T-helper 22 cell (primary cell): ENCODE data around the gene ATG101.

Experiments used
- DNase-seq: peaks from one replicate; pipeline ENCODE4 v3.0.0-alpha.2; 2020; ENCODE audit warnings: low read depth

ATG101 gene

DNA sequence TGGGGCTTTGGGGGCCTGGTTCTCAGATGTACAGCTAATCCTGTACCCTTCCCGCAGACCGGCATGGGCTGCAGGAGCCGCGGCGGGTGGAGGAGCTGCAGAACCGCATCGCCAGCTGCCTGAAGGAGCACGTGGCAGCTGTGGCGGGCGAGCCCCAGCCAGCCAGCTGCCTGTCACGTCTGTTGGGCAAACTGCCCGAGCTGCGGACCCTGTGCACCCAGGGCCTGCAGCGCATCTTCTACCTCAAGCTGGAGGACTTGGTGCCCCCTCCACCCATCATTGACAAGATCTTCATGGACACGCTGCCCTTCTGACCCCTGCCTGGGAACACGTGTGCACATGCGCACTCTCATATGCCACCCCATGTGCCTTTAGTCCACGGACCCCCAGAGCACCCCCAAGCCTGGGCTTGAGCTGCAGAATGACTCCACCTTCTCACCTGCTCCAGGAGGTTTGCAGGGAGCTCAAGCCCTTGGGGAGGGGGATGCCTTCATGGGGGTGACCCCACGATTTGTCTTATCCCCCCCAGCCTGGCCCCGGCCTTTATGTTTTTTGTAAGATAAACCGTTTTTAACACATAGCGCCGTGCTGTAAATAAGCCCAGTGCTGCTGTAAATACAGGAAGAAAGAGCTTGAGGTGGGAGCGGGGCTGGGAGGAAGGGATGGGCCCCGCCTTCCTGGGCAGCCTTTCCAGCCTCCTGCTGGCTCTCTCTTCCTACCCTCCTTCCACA, 11.0 kb upstream of the ATG101 start:
- no peak for DNase-seq

DNA sequence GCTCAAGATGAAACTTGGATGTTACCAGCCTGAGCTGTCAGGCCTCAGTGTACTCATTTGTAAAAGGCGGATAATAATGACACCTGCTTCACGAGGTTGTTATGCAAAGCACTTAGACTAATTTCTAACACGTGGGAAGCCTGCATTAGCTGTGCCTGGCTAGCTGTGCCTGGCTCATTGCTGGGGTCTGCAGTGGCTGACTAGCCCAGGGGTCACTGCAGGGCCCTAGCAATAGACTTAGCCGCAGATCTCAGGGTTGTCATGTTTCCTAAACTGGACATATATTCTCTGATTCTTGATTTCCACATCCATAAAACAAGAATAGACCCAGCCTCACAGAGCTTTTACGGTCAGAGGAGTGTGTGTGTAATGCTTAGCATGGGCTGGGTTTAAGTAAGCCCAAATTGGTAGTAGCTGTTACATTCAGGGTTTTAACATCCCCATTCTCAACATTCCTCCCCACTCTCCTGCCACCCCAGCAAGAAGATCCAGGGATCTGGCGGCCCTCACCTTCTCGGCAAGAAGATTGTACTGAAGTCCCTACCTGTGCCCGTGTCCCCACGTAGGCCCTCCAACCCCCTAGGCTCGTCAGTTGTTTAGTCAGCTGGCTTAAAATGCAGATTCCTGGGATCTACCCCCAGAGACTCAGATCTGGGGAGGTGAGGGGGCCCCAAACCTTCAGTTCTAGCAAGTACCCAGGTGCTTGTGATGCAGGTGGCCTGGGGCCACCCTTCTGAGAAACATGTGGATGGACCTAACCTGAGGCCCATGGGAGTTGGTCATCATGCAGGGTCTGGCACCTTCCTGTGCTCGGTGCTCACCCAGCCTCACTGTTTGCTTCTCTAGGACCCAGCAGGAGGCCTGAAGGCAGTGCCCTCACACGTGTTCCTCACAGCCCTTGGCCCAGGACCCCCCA, 9.9 kb upstream of the ATG101 start:
- DNase-seq: no peak

DNA sequence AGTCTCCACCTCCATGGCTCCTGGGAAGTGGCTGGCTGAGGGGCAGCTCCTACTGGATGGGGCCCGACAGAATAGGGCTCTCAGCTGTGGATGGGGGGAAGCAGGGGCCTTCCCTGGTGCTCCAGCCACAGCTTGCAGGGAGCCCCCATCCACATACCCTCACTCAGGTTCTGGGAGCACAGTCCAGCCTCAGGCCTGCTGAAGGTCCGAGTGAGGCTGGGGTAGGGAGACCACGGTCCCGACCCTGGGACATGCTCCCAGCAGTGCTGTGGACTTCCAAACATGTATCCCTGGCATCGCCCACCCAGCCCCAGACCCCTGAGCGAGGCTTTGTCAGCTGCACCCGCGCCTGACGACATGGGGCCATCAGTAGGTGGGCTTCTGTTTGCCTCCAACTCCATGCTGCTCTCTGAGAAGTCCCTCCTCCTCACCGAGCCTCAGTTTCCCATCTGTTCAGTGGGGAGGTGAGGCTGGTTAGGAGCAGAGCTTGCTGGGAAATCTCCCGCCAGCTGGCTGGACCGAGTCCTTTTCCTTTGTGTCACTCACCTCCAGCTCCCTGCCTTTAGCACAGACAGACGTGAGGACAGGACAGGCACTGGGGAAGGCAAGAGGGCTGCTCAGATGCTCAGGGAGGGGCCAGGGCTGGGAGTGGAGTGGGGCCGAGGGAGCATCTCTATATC, 9.1 kb upstream of the ATG101 start:
- DNase-seq: no peak

DNA sequence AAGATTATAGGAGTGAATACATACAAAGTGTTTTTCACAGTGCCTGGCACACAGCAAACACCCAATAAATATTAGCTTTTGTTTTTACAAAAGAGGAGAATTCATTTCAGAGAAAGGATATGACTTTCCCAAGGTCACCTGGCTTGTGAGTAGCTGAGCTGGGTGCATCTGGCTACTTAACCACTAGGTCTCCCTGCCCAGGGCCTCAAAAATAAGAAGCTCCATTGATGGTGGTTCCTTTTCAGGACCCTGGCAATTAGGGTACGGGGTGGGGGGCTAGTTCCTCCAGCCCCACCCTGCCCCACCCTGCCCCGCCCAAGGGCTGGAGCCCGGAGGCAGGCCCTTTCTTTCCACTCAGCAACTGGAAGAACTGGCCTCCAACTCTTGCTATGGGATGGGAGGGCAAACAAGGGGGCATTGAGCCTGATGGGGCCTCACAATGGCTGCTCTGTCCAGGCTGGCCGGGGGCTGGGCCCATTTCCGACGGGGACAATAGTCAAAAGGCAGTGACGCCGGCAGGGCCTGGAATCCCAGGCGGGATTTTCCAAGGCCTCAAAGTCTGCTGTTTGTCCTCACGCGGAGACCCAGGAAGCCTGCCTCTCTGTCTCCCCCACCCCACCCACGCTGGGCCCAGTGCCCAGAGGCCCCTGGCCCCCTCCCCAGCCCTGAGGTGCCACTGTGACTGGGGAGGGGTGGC, 8.2 kb upstream of the ATG101 start:
- no peak for DNase-seq

DNA sequence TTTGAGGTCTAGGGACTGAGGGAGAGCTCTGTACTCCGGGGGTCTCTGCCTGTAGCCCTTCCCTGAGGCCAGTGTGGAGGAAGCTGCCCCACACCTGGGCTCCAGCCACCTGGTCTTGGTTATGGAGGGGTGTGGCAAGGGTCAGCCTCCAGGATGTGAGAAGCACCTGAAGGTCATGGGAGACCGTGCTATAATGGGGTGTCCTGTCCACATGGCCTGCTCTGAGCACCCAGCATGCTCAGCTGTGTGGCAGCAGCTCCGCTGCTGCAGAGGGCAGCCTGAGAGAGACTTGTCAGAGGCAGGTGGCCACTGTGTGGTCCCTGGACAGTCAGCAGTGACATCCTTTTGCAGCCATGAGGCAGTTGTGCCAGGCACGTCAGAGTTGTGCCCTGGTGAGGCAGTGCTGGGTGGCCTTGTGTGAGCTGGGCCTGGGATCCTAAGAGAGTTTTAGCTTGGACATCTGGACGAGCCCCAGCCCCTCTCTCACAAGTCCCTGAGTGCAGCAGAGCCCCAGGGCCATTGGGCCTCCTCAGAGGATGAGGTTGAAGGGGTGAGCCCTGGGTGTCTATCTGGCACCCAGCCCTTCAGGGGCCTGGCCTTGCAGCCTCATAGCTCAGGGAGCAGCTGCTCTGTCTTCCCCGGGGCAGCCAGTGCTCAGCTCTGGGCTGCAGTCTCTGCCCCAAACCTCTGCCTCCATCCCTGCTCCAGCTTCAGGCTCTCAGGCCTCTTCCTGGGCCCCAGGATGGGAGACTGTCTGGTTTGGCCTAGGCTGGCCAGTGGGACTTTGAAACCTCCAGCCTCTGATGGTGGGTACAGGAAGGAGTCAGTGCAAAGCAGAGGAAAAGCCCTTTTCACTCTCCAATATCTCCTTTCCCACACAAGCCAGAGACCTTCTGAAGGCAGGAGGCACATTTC, 7.4 kb upstream of the ATG101 start:
- DNase-seq: no peak

DNA sequence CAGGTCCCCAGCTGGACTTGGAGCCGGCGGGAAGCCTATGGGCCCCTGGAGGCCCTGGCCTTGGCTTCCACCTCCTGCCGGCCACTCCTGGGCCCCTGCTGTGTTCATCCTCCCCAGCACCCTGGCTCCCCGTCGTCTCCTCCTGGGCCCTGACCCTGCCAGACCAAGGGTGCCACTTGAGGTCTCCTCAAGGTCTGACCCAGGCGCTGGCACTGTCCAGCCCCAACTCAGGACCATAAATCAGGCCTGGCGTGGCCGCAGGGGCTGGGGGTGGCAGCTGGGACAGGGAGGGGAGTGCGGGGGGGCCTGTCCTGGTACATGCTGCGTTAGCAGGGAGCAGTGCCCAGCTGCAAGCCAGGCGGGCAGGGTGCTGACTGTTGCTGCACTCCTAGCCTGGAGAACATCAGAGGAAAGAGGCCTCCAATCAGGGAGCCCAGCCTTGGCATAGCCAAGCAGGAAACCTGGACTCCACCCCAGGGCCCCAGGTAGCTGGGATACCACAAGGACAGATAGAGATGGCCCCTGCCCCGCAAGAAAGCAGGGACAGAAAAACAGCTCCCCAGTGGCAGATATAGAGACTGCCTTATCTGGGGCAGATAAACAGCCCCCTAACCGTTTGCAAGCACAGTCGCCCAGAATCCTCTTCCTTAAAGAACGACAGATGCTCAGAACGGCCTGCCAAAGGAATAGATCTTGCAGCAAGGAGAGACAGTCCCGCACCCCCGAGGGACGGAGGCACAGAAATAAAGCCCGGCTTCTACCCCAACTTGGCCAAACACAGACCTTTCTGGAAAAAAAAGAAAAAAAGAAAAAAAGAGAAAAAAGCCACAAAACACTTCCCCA, 6.5 kb upstream of the ATG101 start:
- DNase-seq: no peak

DNA sequence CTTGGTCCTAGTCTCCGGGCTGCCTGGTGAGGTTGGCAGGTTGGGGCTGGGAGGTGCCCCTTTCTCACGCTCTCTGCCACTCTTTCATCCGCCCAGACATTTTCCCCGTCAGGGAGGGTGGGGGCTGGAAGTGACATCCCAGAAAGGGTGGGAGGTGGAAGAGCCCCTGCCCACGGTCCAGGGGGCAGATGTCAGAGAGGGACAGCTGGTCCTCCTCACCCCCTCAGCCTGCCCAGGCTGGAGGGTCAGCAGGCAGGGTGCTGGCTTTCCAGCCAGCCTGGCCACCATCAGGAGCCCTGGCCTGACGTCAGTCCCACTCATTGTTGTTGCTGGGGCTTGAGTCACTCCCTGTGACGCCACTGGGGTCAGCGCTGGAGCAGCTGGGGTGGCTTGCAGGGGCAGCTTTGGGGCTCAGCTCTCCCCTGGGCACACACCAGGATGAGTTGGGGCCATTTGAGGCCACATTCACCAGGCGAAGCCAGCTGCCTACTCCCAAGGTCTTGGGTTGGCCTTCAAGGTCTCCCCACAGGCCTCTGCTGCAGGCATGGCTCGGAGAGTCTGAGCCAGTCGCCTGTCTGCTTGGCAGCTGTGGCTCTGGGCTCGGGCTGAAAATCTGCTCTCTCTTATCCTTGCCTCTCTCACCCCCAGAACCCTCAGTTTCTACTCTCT, 5.7 kb upstream of the ATG101 start:
- no peak for DNase-seq

DNA sequence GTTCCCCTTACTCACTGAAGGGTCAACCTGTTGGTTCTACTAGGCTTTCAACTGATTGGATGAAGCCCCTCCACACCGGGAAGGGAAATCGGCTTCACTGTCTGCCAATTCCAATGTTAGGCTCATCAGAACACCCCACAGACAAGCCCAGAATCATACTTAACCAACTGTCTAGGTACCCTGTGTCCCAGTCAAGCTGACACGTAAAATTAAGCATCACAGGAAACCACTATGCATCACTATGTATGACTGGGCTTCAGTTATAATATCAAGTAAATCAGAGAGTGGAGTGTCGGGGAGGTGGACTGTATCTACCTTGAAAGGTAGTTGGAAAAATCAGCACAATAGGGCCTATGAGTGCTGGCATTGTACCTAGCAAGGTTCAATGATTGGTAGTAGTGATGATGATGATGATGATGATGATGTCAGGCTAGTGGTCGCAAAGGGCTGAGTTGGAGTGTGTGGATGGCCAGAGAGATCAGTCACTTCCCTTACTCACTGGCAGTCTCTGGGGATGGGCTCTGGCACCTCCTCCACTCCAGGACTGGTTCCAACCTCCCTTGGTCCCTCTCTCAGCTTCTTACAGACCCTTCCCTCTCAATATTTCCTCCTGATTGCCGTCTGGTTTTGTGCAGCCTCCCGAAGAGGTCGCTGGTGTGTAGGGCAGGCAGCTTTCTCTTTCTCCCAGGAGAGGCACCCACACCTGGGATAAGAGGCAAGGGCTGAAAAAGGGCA, 3.3 kb upstream of the ATG101 start:
- no peak for DNase-seq

DNA sequence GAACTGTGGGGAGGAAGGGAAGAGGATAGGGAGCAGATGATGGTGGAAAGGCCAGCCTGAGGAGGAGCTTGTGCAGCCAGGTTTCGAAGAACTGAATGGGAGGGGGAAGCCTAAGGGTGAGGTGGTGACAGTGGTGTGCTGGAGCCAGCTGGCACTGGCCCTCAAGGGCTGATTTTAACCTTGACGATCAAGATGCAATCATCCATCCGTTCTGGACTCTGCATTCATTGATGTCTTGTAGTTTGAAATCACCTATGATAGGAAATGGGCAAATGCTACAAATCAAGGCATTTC, 2.8 kb upstream of the ATG101 start:
- DNase-seq: no peak

DNA sequence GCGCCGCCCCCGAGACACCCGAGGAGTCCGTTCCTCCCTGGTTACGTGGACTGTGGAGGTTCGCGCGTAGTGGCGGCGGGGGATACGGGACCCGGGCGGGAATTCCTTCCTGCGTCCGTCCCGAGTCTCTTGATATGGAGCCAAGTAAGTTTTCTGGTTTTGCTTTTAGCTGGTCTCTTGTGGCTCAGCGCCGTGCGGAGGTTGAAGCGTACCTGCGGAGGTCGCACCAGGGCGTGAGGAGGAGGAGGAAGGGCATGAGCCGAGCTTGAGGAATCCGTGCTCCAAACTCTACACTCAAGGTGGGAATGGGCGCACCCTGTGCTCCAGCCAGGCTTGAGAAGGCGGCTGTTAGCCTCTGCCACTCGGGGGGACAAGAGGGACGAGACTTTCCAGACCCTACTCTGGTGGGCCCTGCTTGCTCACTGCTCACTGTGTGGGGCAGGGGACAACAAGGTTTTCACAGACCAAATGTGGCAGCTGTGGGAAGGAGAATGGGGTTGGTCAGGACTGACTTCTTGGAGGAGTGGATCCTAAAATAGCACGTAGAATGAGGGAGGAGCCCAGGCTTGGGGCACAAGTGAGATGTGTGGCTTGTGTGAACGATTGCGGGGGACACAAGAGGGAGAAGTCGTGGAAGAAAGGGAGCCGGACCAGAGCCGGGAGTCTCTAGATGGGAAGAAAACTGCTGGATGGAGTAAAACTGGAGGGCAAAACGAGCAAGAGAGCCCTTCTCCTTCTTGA, 577 bp downstream of the ATG101 start:
- no peak for DNase-seq

DNA sequence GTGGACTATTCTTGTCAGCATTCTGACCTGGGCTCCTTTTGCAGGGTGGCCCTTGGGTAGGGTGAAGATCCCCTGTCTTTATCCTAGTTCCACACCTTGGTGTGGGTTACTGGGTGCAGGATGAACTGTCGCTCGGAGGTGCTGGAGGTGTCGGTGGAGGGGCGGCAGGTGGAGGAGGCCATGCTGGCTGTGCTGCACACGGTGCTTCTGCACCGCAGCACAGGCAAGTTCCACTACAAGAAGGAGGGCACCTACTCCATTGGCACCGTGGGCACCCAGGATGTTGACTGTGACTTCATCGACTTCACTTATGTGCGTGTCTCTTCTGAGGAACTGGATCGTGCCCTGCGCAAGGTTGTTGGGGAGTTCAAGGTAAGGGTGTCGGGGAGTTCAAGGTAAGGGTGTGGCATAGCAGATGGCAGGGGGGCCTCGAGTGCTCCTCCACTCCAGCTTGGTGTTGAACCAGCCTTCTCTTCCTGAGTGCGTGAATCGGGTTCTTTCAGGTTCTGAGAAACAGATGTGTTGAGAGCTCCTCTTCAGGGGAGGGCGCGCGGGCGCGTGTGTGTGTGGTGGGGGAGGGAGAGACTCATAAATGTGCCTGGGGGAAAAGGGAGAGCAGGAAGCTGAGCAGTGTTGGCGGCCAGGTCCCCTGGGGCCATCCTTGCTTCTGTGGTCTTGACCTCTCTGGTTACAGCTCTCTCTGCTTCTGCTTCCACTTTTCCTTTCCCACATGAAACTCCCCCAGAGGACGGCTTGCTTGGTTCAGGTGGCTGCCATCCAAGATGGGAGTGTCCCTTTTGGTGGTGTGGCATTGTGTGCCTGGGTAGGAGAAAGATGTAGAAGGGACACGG, 4.0 kb downstream of the ATG101 start:
- DNase-seq: no peak

DNA sequence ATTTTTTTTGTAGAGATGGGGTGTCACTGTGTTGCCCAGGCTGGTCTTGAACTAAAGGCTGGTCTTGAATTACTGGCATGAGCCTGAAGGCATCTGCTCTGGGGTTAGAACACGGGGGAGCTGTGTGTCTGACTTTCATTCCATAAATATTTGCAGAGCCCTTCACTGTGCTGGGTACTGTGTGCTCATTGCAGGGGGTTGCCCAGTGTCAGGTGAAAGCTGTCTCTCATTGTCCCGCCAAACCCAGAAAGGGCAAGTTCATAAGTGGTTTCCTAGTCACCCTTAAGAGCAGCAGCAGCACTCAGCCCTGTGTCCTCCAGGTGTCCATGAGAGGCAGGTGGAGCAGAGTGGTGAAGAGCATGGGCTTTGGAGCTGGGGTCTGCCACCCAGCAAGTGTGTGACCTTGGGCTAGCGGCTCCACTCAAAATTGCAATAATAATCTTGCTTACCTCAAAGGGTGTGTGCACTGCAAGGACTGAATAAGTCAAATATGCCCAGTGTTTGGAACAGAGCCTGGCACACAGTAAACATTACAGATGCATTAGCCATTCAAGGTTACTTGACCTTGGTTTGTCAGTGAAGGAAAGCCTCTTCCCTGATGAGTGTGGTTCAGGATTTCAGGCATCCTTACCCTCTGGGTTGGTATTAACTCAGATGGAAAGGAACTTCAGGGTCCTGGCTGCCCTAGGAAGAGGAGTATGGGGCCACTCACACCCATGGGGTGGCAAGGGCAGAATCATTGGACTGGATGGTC, 5.4 kb downstream of the ATG101 start:
- no peak for DNase-seq

DNA sequence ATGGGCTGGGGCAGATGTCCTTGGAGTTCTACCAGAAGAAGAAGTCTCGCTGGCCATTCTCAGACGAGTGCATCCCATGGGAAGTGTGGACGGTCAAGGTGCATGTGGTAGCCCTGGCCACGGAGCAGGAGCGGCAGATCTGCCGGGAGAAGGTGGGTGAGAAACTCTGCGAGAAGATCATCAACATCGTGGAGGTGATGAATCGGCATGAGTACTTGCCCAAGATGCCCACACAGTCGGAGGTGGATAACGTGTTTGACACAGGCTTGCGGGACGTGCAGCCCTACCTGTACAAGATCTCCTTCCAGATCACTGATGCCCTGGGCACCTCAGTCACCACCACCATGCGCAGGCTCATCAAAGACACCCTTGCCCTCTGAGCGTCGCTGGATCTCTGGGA, 7.0 kb downstream of the ATG101 start:
- no peak for DNase-seq

DNA sequence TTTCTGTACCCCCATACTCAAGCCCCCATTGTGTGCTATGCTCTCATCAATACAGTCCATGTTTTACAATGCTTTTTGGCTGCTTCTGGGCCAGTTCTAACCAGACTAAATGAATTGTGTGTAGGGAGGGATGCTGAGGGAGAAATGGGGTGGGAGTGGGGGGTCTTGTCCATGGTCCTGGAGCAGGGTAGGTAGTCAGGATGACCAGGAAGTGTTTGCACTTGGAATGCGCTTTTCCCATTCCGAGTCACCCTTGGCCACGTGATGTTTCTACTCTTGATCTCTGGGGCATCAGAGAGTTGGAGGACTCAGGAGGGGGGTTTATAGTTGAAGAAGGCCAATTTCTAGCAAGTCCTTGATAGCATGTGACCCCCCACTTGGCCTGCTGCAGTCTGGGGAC, 8.5 kb downstream of the ATG101 start:
- no peak for DNase-seq

DNA sequence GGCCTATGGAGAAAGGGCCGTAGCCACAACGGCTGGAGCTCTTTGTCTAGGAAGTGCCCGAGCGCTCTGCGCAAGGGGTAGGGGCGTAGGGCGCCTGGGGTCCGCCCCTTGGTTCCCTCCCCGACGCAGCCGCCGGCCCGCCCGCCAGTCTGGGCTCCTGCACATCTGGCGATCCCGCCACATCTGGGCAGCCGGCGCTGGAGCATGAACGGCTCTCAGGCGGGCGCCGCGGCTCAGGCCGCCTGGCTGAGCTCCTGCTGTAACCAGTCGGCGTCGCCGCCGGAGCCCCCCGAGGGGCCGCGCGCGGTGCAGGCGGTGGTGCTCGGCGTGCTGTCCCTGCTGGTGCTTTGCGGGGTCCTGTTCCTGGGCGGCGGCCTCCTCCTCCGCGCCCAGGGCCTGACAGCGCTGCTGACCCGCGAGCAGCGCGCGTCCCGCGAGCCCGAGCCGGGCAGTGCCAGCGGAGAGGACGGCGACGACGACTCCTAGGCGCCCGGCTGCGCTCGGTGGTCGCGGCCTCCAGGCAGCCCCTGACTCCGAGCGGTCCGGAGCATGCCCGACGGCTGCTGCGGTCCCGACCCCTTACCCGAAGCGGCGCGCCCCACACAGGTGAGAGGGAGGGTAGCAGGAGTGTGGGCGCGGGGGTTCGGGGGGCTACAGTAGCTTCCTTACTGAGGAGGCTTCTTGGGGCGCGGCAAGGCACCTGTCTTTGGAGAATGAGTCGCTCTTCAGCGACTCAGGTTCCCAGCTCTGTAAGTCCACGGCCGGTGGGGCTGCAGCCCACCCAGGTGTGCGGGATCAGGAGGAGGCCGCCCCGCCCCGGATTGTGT, 10.0 kb downstream of the ATG101 start, which contains the start of gene SMIM41:
Gene SMIM41, plus strand, starts transcription at position 129 of the 827 bp plus-strand sequence. Its CDS starts 76 bp downstream, at position 205.
- no peak for DNase-seq
